Amniotic epithelial cell (primary cell): ENCODE measurements around the gene TJP2.
"Not testable (repeated sequence)": the region's sequence is repeated elsewhere in the genome, so short reads cannot be mapped to it uniquely, and the experiment has no call there.

Experiments used
- DNase-seq: peaks from one replicate; pipeline ENCODE4 v3.0.0-alpha.2; 2010; ENCODE audit warnings: low read depth

TJP2 gene

DNA sequence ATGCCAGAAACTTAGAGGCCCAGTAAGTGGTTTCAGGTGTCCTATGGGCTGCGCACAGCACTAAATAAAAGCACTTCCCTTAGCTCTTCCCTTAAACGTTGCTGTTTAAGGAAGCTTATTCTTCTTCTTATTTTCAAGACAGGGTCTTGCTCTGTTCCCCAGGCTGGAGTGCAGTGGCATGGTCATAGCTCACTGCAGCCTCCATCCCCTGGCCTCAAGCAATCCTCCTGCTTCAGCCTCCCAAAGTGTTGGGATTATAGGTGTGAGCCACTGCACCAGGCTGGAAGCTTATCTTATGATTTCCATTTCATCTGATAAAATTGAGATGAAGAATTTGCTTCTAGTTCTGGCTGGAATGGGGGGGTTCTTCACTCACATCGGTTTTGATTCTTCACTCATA lies 15.6 kb upstream of the TJP2 start:
- no peak for DNase-seq

DNA sequence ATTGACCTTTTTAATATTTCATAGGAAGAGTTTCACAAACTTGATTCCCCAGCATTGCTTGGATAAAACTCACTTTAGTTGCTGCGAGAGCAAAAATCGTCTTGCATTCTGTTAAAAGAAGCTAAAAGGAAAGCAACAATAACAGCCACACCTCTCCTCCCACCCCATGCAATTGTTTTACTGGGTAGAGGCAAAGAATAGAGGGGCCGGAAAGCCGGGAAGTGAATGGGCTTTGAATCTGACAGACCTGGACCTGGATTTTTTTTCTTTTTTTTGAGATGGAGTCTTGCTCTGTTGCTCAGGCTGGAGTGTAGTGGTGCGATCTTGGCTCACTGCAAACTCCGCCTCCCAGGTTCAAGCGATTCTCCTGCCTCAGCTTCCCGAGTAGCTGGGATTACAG lies 9.5 kb upstream of the TJP2 start:
- not testable (repeated sequence) for DNase-seq

DNA sequence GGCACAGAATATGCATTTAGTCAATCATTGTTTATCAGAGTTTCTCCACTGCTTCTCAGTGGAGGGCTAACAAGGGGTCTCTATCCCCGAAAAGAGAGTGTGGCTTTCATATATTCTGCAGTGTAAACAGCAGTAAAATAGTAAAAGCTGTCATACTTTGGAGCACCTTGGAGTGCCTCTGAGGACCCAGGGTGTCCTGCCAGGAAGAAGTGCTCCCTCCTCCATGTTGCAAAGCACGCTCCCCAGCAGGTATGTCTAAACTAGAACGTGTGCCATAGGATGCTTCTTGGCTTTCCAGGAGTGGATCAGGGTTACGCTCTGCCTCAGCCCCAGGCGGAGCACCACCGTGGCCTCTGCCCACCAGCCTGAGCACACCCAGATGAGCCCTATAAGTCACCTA lies 8.5 kb upstream of the TJP2 start:
- no peak for DNase-seq

- DNase-seq, result peak; percentile 86
These were observed 5.3 kb upstream of the TJP2 start for GRCh38 chr9:69168709-69169217.

DNA sequence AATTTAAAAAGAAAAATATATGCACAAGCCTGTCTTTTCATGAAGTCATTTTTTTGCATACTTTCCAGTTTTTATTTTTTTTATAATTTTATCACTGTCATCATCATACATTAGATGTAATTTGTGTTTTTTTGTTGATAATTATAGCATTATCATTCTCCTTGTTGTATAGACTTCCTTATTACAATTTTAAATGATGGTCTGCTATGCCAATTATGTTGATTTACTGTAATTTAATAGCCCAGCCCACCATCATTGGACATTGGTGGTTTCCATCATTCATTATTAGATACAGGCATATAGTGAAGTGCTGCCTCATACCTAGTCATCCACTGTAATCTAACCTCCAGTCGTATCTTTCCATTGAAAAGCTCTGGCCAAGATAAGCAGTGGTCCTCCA lies 3.8 kb upstream of the TJP2 start:
- no peak for DNase-seq

- peak; percentile 65 for DNase-seq
These were observed 3.0 kb upstream of the TJP2 start for GRCh38 chr9:69171049-69171448.

- DNase-seq, result no peak
These were observed 2.6 kb upstream of the TJP2 start for GRCh38 chr9:69171517-69171916.

GRCh38 chr9:69172895-69173294 lies 1.2 kb upstream of the TJP2 start:
- no peak for DNase-seq

- no peak for DNase-seq
These were observed 583 bp upstream of the TJP2 start for GRCh38 chr9:69173497-69173890.

- peak; percentile 99 for DNase-seq
These were observed 763 bp downstream of the TJP2 start for GRCh38 chr9:69174616-69175463.

- no peak for DNase-seq
These were observed 1.4 kb downstream of the TJP2 start for GRCh38 chr9:69175486-69175885.

DNA sequence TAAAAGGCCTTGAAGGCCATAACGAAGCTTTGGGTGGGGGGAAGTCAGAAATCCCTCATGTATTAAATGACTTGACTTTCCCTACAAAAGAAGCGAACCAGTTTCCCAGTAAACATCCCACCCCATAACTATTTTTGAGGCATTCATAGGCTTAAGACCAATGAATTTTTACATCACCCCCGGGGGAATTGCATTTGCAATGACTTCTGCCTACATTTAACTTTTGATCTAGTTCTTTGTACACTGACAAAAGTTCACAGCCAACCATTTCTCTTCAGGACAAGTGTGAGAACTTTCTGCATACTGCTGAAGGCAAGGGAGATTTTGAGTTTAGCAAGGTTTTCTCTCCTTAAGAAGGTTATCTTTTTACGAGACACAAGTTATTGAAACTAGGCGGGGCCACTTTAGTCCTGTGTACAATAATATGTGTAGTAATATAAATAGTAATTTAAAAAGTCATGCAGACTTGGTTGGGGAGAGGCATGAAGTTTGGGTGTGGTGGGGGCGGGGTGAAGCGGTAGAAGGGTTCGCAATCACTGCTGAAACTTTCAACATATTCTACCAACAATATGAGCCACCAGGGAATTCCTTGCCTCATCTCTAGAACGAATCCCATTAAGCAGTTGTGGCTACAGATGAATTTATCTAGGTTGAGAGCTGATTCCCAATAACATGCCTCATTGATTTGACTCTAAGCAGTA lies 2.5 kb downstream of the TJP2 start:
- DNase-seq, result no peak

GRCh38 chr9:69178583-69179011 lies 4.5 kb downstream of the TJP2 start:
- peak; percentile 22 for DNase-seq

- no peak for DNase-seq
These were observed 5.0 kb downstream of the TJP2 start for GRCh38 chr9:69179037-69179436.

- DNase-seq, result no peak
These were observed 6.1 kb downstream of the TJP2 start for GRCh38 chr9:69180200-69180599.

DNA sequence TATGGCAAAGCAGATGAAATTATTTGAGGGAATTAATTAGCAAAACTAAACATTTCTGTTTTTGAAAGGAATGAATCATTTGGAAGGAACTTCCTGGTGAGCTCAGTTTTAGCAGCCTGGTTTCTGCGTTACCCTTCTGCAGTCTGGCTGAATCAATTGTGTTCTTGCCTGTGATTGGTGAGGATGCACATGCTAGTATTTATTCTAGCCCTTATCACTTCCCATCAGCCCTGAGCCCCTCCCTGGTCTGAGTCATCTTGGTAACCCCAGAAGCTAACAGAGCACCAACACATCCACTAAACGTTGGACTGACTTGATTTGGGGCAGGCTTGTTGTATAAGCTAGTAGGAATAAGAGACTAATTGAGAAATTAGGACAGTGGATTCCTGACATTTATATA lies 6.6 kb downstream of the TJP2 start:
- DNase-seq, result peak; percentile 94

- DNase-seq, result peak; percentile 59
These were observed 7.9 kb downstream of the TJP2 start for GRCh38 chr9:69181908-69182353.

- no peak for DNase-seq
These were observed 10.2 kb downstream of the TJP2 start for GRCh38 chr9:69184266-69184665.

GRCh38 chr9:69186841-69187611 lies 12.9 kb downstream of the TJP2 start:
- peak; percentile 77 for DNase-seq

DNA sequence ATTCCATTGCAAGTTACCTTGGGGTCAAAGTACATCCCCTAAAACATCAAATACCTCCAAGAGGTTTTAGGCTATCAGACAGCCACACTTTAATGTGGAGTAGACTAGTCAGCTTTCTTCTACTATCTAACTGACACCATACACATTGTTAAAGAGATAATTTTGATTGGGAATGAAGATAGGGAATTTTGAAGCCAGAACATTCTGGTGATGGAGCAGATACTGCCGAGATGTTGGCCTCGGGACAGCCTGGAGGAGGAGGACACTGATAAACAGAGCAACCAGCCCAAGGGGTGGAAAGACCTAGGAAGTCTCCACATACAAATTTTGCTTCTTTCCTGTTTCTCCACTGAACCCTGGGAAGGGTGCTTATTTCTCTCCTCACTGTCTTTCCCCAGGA lies 14.9 kb downstream of the TJP2 start:
- no peak for DNase-seq

DNA sequence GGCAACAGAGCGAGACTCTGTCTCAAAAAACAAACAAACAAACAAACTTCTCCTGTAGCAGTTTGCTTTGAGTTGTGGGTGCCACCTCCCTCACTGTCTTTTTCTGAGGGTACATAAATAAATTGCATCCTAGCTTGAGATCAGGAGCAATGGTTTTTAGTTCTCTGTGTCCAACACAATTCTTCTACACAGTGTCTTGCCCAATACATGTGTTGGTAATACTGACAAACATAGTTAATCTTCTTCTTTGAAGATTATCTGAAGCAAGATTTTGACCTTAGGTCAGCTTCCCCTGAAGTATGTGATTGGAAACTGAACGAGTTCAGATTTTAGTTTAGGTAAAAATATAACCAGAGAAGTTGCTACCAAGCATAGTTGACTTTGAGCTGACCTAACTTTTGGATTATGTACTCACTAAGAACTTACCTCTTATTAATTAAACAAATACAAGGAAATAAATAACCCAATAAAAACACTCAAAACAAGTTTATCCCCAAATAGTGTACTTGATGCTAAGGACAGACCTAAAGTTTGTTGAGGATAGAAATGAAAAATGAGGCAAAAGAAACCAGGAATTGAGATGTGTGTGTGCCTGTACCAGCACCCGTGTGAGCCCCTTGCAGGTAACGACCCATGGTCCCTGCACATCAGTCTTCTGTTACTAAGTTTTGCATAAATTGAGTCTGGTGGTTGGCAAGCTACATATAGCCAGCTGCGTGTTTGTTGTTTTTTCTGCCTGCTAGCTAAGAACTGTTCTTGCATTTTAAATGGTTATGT lies 16.2 kb downstream of the TJP2 start:
- no peak for DNase-seq

DNA sequence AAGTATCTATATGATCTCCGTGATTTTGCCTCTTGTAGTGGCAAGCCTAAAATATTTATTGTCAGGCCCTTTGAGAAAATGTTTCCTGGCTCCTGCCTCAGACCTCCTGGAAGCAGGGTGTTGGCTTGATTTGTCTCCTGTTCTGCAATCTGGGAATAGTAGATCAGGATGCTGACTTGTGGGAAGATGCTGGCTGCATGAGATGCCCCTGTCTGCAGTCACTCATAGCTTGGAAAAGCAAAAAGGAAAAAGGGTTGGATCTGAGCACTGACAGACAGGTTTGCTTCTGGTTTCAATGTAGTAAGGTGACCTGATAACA lies 16.7 kb downstream of the TJP2 start:
- DNase-seq, result no peak
